WERI-Rb-1 (cell line): Measurements from ENCODE around the gene CSKMT.

ENCODE experiments used
- DNase-seq: peaks from one replicate; pipeline ENCODE4 v3.0.0-alpha.2; 2020
- H3K27ac ChIP-seq: fragments of 250-450 bp; sonication (Bioruptor Pico); 2 replicates; pipeline ENCODE4 v1.5.1; 2020; ENCODE audit warnings: mild to moderate bottlenecking, moderate library complexity
- H3K27me3 ChIP-seq: fragments of 250-450 bp; sonication (Bioruptor Pico); 2 replicates; pipeline ENCODE4 v1.5.1; 2021; ENCODE audit warnings: mild to moderate bottlenecking, low read depth, moderate library complexity; ENCODE audit not compliant: insufficient read depth, severe bottlenecking
- H3K36me3 ChIP-seq: fragments of 250-450 bp; sonication (Bioruptor Pico); 2 replicates; pipeline ENCODE4 v1.5.1; 2020; ENCODE audit warnings: mild to moderate bottlenecking, moderate library complexity
- H3K4me3 ChIP-seq: 2 replicates; pipeline ENCODE4 v1.5.1; 2011; ENCODE audit warnings: low read depth, mild to moderate bottlenecking, control low read depth, low read length
- H3K9me3 ChIP-seq: fragments of 250-450 bp; sonication (Bioruptor Pico); 2 replicates; pipeline ENCODE4 v1.5.1; 2021; ENCODE audit warnings: mild to moderate bottlenecking, moderate library complexity; ENCODE audit not compliant: severe bottlenecking
- CTCF ChIP-seq: IDR thresholded peaks from 2 replicates; pipeline ENCODE4 v1.5.1; 2011; ENCODE audit warnings: low read depth, mild to moderate bottlenecking, control low read depth, inconsistent platforms, low read length

Gene CSKMT

GRCh38 chr11:62709247-62710000 is 44.3 kb downstream of the CSKMT start:
- Histone ChIP-seq H3K27me3 (no peaks in the 10 kb centered on the region), H3K4me3 (peak overlapping the region; percentile 69), H3K27ac (peak overlapping the region; percentile 87), H3K9me3 (no peaks in the 10 kb centered on the region), H3K36me3 (peaks cover 66% of the 10 kb centered on the region)
- TF ChIP-seq CTCF: no peak
- DNase-seq: peak; percentile 97

GRCh38 chr11:62710001-62710345 is 44.9 kb downstream of the CSKMT start:
- no peak for DNase-seq
- Histone ChIP-seq H3K36me3 (peaks cover 67% of the 10 kb centered on the region), H3K27ac (peak overlapping the region; percentile 87), H3K27me3 (no peaks in the 10 kb centered on the region), H3K4me3 (peak overlapping the region; percentile 69), H3K9me3 (no peaks in the 10 kb centered on the region)
- TF ChIP-seq CTCF: no peak

- no peak for DNase-seq
- Histone ChIP-seq H3K36me3 (peaks cover 78% of the 10 kb centered on the region), H3K27ac (no peak overlapping the region), H3K4me3 (no peak overlapping the region), H3K9me3 (no peaks in the 10 kb centered on the region), H3K27me3 (no peaks in the 10 kb centered on the region)
- no peak for TF ChIP-seq CTCF
Measured at GRCh38 chr11:62712276-62712812, 47.2 kb downstream of the CSKMT start.

- peaks cover 78% of the 10 kb centered on the region for H3K36me3 ChIP-seq
- H3K27me3 ChIP-seq: no peaks in the 10 kb centered on the region
- no peak for TF ChIP-seq CTCF
- no peaks in the 10 kb centered on the region for H3K9me3 ChIP-seq
- H3K4me3 ChIP-seq: no peak overlapping the region
- no peak for DNase-seq
- no peak overlapping the region for H3K27ac ChIP-seq
Measured at GRCh38 chr11:62712861-62713260, 47.7 kb downstream of the CSKMT start.

- no peaks in the 10 kb centered on the region for H3K9me3 ChIP-seq
- no peak overlapping the region for H3K27ac ChIP-seq
- no peaks in the 10 kb centered on the region for H3K27me3 ChIP-seq
- H3K36me3 ChIP-seq: peaks cover 81% of the 10 kb centered on the region
- H3K4me3 ChIP-seq: no peak overlapping the region
- DNase-seq: no peak
- TF ChIP-seq CTCF: no peak
Measured at GRCh38 chr11:62713343-62713742, 48.2 kb downstream of the CSKMT start.
